Posterior cingulate gyrus (tissue), 11 donors: ENCODE data around the gene AVPR2.

Experiments used
- DNase-seq, 10 donors: peaks; one replicate each; pipeline versions ENCODE4 v3.0.0 to v3.0.0-alpha.2; 2020 to 2021; ENCODE audit warnings: mixed read lengths in 3 of 10
- intact Hi-C: fragments of 100-400 bp; cut with DNase I; formaldehyde crosslinking; loops from one replicate; pipeline ENCODE4 v1.15.1; 2023

Gene AVPR2

DNA sequence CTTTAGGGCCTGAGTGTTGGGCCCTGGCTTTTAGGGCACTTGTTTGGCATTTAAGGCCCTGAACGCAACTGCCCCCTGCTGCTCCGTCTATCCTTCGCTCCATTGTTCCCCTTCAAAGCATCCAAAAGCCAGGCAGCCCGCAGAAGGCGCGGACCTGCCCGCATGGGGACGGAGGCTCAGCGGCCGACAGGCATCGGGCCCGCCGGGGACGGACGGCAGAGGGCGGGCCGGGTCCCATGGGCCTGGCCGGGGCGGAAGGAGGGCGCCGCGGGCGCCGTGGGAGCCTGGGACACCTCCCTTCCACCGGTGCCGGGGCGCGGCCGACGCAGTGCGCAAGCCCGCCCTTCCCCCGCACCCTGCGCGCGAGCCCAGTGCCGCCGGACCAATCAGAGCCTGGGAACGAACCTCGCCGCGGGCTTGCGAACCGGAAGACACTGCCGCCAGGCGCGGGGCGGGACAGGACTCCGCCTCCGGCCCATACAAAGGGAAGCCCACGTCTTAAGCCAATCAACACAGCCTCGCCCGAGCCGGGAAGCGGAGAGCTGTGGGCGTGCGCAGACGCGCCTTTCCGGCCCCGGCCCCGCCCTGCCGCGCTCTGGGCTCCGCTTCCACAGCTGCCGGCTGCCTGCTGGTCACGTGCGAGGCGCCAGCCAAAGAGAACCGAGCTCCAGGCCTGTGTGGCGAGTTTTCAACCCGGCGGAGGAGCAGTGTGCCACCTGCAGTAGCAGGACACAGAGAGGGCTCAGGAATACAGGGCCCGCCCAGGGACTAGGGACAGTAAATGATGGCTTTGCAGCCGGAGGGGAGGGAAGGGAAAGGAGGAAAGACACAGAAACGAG, 23.7 kb downstream of the AVPR2 start:
- intact Hi-C loops: loop anchor here (1.0 to 2.0 kb wide), 2 partner anchors 43 to 164 kb away; partner anchors contain the start of genes HCFC1 and PLXNB3
- DNase-seq: peak; percentile 89 to 99 (median 92)

DNA sequence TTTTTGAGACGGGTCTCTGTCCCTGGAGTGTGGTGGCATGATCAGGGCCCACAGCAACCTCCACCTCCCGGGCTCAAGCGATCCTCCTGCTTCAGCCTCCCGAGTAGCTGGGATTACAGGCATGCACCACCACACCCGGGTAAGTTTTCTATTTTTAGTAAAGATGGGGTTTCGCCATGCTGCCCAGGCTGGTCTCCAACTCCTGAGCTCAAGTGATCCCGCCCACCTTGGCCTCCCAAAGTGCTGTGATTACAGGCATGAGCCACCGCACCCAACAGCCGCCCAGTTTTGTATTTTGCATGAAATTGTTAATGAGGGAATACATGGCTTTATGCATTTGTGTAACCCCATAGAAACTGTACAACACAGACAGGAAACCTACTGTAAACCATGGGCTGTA, 24.4 kb downstream of the AVPR2 start:
- intact Hi-C loops: loop anchor here (1.0 to 2.0 kb wide), 2 partner anchors 42 to 165 kb away; partner anchors contain the start of genes HCFC1 and PLXNB3
- no peak for DNase-seq

DNA sequence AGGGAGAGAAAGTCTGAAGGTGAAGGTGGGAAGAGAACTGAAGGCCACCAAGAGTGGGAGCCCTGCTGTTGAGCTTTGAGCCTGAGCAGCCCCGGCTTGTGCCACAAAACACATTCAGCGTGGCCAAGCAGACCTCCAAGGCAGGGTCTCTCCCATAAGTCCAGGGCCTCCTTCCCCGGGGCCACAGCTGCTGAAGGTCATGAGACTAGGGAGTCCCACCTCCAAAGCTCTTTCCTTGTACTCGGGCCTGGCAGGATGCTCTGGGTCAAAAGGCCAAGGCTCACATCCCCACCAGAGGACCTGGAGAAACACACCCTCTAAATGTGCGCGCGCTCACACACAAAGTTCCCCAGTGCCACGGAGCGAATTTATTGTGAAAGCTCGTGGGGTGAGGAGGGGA, 25.1 kb downstream of the AVPR2 start:
- intact Hi-C loops: loop anchor here (2.0 kb wide), 1 partner anchor 41 kb away; the partner anchor contains the start of gene HCFC1

DNA sequence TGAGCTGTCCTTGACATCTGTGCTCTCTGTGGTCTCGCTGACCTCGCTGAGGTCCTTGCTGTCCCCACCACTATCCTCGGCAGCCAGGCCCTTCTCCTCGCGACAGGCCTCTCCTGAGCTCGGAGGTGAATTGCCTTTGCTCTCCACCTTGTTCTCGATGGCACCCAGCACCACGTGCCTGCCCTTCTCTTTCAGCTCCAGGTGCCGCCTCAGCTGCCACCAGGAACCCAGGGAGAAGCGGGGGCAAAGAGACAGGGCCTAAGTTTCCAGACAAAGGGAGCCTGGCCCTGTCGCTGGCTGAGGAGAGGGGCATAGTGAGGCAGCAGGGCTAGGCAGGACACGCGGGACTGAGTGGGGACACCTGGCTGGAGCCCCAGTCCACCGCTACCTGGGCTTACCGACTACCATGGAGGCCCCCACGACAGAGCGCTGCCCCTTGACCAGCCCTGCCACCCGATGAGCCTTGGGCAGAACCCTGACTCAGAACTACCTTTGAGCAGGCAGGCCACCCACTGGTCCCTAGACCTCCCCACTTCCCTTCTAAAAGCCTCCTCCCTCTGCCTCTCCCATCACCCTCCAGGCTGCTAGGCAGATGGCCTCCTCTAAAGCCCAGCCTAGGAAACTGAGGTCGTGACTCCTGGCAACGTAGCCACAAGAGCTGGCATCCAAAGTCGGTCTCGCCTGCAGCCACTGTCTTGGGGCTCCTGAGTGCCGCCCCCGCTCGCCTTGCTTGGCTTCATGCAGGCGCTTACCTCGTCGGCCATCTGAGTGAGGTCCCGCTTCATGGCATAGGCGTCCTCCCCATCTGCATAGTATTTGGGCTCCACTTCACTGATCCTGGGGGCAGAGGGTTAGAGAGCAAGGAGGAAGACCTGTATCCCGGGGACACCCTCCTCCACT, 25.8 kb downstream of the AVPR2 start:
- intact Hi-C loops: no loop called here
- peak in 1 of 10 donors; percentile 76 for DNase-seq

More for the DNA sequence above, 25.1 kb downstream of the AVPR2 start:
- DNase-seq: no peak

DNA sequence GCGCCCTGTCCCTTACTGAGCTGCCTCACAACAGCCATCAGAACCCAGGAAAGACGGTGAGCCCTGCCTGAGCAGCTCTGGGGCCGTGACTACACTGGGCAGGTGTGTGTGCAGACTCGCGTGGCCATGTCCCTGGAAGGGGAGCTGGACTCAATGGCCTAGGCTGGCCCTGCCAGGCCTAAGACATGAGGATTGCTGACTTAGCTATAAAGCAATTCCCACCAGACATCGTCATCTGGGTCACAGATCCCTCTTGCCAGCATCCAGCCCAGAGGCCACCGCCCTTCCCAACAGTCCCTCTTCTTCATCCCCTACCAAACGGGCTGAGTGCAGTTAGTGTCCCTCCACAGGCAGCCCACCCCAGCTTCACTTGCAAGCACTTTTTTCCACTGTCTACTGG, 26.7 kb downstream of the AVPR2 start:
- DNase-seq: no peak
- intact Hi-C loops: no loop called here

DNA sequence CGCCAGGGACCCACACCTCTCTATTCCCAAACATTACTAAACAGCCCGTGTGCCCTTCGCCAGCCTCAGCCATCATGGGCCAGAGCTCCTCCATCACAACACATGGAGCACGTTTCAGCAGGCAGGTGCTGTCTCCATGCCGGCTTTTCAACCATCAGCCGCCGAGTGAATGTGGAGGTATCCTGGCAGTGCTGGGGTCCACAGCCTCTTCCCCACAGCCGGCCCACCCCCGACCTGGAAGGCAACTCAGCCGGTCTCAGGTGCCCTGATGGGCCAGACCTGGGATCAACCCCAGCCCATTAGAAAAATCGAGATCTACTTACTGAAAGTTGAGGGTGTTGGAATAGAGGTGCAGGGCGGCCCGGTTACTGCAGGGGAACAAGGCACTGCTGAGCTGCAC, 27.3 kb downstream of the AVPR2 start:
- no peak for DNase-seq

DNA sequence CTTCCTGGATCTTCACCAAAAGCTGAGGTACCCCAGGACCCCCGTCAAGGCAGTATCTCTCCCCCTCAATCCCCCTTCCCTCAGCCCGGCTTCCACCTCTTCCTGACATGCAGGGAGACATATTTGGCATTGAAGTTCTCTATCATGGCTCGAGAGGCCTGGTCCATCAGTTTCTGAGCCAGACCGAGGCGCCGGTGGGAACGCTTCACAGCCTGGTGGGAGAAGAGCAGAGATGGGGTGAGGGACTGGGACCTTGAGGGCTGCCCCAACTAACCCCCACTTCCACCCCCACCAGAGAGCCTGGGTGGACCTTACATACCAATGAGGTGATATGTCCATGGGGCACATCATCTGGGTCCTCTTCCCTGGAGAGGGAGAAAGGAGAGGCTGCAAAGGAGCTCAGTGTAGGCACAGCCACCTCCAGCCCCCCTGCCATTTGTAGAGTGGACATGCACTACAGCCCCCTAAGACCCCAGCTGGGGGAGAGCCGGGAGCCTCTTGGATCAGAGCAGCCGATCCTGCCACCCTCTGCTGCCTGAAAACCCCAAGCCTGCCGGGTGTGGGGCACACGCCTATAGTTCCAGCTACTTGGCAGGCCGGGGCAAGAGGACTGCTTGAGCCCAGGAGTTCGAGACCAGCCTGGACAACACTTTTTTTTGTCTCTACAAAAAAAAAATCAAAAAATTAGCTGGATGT, 27.9 kb downstream of the AVPR2 start:
- intact Hi-C loops: no loop called here
- no peak for DNase-seq

More for the DNA sequence above, 27.3 kb downstream of the AVPR2 start:
- intact Hi-C loops: no loop called here

DNA sequence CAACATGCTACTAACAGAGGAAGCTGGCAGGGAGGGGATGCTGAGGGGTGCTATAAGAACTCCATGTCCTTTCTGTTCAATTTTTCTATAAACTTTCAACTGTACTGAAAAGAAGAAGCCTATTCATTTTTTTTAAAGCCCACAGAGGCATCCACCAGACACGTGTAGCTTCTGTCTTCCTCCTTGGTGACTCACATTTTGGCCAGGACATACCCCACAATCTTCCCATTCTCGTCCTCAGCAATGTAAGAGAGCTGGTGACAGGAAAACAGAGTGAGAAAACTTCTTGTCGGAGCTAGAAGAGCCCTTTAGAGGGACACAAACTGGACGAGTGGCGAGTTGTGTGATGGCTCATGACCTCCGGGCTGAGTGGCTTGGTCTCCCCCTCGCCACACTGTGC, 29.3 kb downstream of the AVPR2 start:
- intact Hi-C loops: no loop called here
- DNase-seq: no peak

DNA sequence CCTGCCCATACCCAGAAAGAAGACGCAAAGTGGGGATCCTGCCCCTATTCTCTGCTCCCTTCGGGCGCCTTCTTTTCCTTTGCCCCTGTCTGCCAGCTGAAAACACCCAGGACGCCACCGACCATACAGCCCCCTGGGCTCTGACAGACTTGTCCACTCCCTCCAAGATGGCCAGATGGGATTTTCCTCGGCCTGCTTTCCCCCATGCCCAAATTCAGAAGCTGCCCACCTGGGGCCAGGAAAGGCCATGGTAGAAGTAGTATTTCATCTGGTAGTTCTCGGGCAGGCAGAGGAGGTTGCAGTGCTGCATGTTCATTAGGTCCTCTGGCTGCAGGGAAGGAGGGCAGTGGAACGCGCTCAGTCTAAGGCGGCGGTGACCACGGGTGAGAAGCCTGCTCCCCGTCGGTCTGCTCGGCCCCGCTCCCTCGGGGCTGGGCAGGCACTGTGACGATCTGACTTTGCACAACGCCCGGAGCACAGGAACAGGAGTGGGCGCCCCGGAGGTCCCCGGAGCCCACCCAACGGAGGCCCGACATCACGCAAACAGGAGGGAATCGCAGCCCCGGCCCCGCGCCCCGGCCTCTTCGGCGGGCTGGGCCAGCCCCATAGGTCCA, 29.8 kb downstream of the AVPR2 start:
- intact Hi-C loops: no loop called here
- DNase-seq: peak in 1 of 10 donors; percentile 77

DNA sequence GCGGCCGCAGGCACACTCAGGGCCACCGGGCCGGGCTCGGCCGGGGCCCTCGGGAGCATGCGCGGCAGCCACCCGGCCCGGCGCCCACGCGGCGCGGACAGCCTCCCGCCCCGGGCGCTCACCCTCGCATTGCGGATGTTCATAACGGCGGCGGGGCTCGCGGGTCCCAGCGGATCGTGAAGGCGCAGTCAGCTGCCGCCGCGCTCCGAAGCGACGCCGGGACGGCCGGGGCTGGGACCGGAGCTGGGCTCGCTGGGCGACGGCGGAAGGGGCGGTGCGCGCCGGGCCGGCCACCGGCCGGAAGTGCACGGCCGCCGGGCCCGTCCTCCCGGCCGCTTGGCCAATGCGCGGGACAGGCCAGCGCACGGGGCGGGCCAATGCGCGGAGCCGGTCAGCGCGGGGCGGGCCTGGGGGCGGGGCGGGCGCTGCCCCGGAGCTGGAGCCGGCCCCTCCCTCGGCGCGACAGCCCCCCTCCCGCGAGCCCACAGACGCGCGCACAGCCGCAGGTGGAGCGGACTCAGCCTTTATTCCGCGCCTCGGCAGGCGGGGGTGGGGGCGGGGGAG, 30.4 kb downstream of the AVPR2 start, which contains the start of gene NAA10:
Gene NAA10 (minus strand): TSS at position 276 of the 564 bp plus-strand sequence. CDS start 133 bp downstream, at position 143.
- intact Hi-C loops: no loop called here
- DNase-seq: peak; percentile 38 to 96 (median 58)

DNA sequence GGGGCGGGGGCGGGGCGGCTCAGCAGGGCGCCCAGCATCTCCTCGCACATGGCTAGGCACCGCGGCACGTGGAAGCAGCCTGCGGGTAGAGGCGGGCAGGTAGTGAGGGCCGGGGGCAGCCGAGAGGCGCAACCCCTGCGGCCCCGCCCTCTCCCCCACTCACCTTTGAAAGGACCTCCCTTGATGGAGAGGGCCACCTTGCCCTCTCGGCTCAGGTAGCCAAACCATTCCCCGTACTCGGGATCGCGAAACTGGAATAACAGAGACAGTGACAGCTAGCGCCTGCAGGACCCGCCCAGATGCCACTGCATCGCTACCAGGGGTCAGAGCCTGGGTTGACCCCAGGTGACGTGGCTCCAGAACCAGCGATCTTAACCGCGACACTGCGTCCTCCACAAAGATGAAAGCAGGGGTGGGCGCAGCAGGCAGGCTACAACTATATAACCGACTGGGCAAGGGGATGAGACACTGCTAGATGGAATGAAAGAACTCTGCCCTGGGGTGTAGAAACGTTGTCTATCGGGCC, 30.9 kb downstream of the AVPR2 start:
- intact Hi-C loops: no loop called here
- no peak for DNase-seq

DNA sequence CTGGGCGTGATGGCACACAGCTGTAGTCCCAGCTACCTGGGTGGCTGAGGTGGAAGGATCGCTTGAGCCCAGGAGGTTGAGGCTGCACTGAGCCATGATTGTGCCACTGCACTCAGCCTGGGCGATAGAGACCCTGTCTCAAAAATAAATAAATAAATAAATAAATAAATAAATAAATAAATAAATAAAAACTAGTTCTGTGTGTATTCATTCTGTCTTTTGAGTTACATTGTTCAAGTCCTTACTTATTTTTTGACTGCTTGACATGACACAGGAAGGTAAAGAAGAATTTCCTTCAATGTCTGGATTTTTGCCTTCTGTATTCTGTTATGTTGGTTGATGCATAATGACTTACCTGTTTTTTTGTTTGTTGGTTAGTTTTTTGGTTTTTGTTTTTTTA, 32.6 kb downstream of the AVPR2 start:
- no peak for DNase-seq

DNA sequence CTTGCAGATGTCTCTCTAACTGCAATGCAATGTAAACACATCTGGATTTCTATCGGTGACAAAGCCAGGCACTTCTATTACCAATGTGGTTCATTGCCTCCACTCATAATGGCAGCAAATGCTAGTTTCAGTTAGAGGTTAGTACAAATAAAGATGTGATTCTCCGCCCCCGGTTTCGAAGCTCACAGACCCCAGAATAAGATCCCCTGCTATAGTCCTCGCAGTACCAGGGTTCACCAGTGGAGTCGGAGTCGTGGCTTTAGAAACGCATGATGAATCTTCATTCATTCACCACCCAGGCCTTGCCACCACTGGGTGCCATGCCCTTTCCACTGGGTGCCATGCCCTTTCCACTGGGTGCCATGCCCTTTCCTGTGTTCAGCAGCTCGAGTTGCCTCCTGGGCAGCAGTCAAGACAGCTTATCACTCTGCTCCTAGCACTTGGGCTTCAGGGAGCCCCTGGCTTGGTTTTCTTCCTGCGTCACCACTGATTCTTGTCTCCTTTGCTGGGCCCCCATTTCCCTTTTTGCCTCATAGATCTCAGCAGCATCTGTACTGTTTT, 33.8 kb downstream of the AVPR2 start:
- DNase-seq: no peak
- intact Hi-C loops: no loop called here

More for the DNA sequence above, 32.6 kb downstream of the AVPR2 start:
- intact Hi-C loops: no loop called here

DNA sequence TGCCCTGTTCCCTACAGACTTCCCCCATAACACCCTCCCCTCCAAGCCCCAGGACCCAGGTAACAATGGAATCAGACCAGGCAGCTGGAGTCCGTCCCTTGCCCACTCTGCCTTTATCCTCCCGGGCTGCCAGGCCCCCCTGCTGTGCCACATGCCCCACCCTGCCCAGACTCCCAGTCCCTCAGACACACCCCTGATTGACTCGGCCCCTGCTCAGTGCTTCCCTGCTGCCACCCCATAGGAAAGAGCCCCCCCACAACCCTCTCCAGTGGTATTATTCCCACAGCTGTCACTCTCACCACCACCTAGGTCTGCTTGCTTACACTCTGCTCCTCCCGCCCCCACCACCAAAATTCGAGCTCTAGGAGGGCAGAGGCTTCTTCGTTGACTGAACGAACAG, 35.1 kb downstream of the AVPR2 start:
- intact Hi-C loops: no loop called here
- DNase-seq: no peak

DNA sequence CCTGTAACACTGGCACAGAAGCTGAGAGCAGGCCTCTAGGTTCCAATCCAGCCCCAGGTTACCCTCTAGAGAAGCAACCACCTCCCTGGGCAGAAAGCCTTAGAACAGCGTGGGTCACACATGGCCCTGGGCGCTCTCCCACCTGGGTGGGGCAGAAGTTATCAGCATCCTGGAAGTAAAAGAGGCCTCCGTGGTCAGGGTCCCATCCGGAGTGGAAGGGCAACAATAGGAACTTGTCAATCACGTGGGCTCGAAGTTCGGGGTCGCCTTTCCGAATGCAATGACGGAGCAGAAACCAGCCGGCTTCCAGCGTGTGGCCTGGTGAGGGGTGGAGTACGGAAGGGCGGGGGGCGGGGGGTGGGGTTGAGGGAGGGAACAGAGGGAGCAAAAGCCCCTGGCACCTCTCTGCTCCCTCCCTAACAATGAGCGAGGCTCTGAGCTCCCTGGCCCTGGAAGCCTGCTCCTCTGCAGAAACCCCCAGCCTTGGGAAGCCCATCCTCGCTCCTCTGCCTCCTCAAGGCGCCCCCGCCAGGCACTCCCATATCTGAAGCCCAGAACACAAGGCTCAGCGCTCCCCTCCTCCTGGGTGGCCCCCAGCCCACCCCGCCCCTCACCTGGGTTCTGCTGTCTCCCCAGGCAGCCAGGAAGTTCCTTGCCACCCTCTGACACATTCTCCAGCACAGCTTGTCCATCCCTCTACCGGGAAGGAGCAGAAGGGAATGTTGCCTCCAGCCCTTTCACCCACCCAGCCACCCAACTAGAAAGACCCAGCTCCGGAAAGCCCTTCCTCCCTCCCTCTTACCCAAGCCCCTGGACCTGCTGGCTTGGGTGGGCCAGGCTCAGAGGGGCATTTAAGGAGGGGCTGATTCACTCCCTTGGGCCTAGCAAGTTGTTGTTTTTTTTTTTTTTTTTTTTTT, 37.1 kb downstream of the AVPR2 start:
- intact Hi-C loops: no loop called here
- DNase-seq: no peak

DNA sequence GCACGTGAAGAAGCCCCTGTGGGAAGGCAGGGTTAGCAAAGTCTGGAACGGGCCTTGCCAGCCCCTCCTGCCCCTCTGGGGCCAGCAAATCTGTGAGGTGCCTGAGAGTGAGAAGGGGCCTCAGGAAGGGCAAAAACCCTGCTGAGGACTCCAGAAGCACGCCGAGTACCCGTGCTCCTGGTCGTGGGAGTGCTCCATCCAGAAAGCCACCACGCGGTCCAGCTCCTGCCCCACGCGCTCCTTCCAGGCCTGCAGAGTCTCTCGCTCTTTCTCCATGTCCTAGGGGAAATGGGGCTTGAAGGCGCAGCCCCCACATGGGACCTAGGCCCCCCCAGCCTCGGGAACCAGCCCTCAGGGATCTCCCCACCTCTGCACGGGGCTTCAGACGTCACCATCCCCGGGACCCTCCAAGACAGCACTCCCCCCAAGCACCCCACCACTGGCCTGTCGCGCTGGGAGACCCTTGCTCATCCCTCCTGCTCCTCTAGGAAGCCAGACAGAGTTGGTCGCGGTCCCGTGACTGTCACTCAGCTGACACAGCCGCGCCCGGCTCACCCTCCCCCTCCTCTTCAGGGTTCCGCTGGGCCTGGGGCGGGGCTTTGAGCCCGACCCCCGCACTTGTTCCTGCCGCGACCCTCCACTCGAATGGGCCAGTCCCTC, 39.8 kb downstream of the AVPR2 start, which contains the start of gene RENBP:
Gene RENBP (minus strand): TSS at position 504 of the 660 bp plus-strand sequence. CDS start 33 bp downstream, at position 471.
- peak in 4 of 10 donors; percentile 30 to 93 (median 58) for DNase-seq
- intact Hi-C loops: no loop called here

DNA sequence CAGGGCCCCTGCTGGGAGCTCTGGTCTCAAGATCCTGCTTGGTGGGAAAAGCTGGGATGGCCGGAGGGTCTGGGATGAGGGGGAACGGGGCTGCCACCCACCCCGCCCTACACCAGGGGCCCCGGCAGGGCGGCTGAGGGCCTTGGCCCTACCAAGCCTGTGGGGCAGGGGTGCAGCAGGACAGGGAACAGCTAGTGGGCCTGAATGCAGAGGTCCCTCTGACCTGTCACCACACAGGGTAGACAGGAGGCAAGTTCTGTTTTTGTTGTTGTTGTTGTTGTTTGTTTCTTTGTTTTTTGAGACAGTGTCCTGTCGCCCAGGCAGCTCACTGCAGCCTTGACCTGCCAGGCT, 40.3 kb downstream of the AVPR2 start:
- DNase-seq: no peak
- intact Hi-C loops: no loop called here
